HG02642 (cell line): ENCODE measurements around the gene SSH2.

Experiments used
- ATAC-seq: cut with Tn5 transposase; IDR thresholded peaks from one replicate; pipeline ENCODE4 v1.9.1; 2021; ENCODE audit warnings: mild to moderate bottlenecking; ENCODE audit not compliant: unreplicated experiment, poor library complexity

Gene SSH2

DNA sequence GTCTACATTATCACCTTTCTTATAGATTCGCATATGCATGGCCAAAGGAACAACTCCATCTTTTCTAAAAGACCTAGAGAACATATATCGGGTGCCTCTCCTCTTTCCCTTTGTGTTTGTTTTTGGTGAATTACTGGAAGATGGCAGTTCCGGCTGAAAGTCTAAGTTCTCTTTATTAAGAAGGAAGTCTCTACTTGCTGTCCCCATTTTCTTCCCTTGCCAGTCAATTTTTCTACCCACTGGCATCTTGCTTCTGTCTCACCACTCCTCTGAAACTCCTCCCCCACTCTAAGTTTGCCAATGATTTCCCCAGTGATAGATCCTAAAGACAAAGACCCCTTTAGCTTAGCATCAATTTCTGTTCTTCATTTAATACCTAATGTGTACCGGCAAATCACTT is 213.5 kb downstream of the SSH2 start:
- no peak for ATAC-seq

DNA sequence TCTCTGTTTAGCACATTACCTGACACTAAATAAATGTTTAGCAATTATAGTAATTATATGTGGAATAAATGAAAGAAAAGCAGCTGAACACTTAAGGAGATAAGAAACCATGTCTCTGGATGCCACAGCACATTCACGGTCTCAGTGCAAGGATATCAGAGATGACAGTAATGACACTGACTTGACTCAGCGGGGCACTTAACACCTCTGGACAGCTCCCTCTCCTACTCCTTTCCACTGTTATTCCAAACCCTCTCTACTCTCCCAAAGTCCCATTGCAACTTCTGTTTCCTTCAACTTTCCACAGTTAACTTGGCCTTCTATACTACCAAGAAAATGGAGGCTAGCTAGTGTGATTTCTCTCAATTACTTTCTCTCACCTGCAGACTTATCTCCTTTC is 214.3 kb downstream of the SSH2 start:
- no peak for ATAC-seq

GRCh38 chr17:29714146-29714545 is 215.9 kb downstream of the SSH2 start:
- ATAC-seq: no peak

GRCh38 chr17:29713626-29714025 is 216.4 kb downstream of the SSH2 start:
- no peak for ATAC-seq

- no peak for ATAC-seq
These were observed 218.2 kb downstream of the SSH2 start for GRCh38 chr17:29711588-29712385.

DNA sequence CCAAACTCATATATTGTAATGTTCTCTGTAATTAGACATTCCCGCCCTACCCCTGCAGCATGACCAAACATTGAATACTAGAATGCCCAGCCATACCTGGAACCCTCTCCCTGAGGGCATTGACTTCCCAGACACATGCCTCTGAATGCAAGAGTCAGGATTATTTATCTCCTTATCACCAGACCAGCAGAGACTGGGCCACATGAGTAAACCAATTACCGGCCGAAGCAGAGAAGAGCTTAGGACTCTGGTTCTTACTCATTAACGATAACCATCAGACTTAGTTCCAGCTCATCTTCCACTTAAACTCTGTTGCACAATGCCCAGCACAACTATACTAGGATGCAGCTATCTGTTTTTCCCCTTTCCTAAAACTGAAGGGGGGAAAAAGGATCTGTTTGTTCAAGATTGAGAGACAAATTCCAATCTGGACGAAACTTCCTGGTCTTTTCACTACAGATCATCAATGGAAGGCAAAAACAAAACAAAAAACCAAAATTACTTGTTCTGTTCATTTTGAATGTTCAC is 219.1 kb downstream of the SSH2 start:
- ATAC-seq: no peak

- no peak for ATAC-seq
These were observed 219.5 kb downstream of the SSH2 start for GRCh38 chr17:29710520-29710884.

GRCh38 chr17:29709866-29710519 is 220.0 kb downstream of the SSH2 start:
- ATAC-seq: no peak

DNA sequence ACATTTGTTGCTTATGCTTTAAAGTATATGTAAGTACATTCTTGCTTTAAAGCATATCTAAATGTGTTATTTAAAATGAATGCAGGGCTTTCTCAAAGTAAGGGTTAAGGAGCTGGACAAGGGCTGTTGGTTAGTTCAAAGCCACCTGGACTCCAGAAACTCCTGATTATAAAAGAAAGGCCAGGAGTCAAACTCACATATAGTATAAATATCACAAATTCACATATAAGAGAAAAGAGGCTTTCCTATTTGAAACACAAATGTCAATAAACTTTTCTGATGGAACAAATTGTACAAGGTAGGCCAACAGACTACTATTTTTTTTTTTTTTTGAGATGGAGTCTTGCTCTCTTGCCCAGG is 222.8 kb downstream of the SSH2 start:
- ATAC-seq: peak; percentile 17

- no peak for ATAC-seq
These were observed 224.0 kb downstream of the SSH2 start for GRCh38 chr17:29706045-29706431.

DNA sequence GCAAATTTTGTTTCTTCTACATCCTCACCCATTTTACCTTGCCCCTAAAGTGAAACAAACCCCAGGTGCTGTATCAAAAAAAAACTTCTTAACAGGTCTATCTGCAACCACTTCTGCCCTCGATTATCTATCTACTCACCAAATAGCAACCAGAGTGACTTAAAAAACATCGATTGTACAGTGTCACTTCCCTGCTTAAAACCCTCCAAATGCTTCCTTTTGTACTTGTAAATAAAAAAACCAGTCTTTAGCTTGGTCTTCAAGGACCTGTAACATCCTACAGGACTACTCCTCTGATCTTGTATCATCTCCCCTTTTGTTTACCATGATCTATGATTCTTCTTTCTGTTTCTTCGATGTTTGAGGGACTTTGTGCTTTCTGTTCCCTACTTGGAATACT is 224.6 kb downstream of the SSH2 start:
- ATAC-seq: no peak

GRCh38 chr17:29699283-29699682 is 230.7 kb downstream of the SSH2 start:
- no peak for ATAC-seq

DNA sequence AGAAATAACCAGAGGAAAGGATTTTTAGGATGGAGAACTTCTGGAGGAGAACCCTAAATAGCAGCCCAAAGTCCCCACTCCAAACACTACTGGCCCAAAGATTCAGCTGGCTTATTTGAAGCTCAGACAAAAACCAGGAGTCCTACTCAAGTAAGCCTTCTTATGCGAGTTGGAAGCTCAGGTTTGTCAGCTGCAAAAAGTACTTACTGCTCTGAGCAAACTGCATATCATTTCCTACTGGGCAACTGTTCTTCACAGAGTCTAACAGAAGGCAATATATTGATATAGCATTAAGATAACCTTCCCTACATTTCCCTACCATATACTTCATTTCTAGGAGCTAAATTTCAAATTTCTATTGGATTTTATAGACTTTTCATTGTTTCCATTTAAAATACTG is 231.2 kb downstream of the SSH2 start:
- no peak for ATAC-seq

DNA sequence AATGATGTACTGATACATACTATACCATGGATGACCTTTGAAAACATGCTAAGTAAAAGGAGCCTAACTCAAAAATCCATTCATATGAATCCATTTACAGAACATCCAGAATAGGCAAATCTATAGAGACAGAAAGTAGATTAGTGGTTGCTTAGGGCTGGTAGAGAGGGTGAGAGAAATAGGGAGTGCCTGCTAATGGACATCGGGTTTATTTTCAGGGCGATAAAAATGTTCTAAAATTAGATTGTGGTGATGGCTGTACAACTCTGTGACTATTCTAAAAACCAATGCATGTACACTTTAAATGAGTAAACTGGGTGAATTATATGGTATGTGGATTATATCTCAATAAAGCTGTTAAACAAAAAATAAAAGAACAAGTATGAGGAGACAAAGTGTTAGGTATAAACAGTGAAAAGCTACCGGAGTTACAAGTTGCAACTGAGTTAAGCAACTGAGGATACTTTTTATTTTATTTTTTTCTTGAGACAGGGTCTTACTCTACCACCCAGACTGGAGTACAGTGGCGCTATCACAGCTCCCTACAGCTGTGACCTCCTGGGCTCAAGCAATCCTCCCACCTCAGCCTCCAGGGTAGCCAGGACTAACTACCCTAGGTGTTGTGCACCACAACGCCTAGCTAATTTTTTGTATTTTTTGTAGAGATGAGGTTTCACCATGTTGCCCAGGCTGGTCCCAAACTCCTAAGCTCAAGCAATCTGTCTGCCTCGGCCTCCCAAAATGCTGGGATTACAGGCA is 231.8 kb downstream of the SSH2 start:
- no peak for ATAC-seq

DNA sequence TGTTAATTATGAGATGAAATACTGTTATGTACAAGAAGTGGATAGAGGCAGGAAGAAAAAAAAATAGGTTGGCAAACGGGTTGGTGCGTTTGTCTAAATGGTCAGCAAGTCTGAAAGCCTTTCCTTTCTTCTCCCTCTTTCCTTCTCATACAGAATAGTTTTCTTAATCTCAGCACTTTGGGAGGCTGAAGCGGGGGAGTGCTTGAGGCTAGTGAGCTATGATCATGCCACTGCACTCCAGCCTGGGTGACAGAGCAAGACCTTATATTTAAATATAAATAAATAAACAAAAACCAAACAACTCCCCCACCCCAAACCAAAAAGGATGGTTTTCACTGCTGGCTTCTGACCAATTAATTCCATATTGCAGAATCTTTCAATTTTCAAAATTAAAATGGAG is 232.7 kb downstream of the SSH2 start:
- ATAC-seq: no peak

DNA sequence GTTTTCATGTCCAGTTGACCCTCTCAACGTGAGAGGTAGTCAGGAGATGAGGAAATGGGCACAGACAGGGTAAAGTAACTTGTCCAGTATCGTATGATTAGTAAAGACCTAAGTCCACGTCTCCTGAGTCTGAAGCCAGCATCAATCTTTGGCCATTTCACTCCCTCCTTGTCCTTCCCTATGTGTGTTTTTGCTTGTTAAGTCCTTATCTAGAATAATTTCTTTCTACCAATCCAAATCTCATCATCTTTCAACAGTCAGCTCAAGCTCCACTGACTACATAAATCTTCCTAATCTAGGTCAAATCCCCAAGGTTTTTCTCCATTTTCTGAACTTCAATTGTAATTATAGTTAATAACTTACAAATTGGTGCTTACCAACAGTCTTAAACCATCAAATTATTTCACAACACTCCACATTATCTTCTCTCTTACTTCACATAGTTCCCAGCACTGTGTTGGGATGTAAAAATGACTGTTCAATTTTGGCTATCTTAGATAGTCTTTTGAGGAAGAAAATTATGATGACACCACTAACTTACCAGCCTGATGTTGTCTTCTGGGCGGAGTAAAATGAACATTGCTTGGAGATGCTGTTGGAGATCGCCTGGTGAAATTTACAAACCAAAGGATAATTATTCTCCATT is 235.0 kb downstream of the SSH2 start:
- no peak for ATAC-seq

DNA sequence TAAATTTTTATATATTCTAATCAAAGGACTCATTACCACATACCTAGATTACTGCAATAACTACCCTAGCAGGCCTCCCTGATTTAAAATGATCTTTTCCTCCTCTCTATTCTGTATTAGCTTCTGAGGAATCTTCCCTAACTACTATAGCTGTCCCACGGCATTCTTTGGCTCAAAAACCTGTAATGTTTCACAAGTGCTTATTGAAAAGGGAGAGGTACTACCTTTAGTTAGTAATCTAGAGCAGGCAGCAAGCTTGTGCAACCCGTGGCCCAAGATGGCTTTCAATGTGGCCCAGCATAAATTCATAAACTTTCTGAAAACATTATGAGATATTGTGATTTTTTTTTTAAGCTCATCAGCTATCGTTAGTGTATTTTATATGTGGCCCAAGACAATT is 236.3 kb downstream of the SSH2 start:
- ATAC-seq: no peak

GRCh38 chr17:29687596-29687995 is 242.4 kb downstream of the SSH2 start:
- no peak for ATAC-seq

DNA sequence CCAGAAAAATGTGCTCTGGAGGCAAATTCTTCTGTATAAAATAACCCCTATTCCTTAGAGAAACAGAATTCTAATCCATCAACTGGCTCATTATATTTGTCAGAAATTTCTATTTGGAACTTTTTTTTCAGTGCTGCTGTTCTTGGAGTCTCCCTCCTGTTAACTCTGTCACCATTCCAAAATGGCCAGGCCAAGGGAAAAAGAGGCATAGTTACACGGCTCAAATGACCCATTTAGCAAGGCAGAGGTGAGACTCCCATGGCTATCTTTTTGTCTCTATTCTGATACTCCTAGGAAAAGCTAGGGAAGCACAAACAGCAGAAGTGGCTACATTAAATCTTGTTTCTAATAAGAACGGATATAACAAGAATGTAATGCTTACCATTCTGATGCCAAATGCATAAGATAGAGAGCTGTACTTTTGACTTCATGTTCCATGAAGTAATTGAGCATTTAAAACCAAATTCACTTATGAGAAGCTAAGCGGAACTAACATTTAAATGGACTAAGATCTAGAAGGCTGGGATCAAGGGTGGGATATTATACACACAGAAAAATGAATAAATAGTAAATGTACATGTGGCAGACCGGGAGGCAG is 242.9 kb downstream of the SSH2 start:
- ATAC-seq: no peak

DNA sequence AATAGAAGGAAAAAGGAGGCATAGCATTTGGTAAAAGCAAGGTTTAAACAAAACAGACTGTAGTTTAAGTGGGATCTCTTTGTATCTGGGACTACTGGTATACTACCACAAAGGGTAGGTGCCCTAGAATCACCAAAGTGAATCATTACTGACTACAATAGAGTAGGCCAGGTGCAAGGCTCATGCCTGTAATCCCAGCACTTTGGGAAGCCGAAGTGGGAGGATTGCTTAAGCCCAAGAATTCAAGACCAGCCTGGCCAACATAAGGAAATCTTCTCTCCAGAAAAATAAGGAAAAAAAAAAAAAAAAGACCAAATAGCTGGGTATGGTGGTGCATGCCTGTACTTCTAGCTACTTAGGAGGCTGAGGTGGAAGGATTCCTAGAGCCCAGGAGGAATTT is 246.5 kb downstream of the SSH2 start:
- no peak for ATAC-seq
